Epithelial cell of prostate (primary cell): ENCODE measurements around the gene GGA3.
"Not testable (repeated sequence)": the region's sequence is repeated elsewhere in the genome, so short reads cannot be mapped to it uniquely, and the experiment has no call there.

Experiments used
- DNase-seq: peaks from one replicate; pipeline ENCODE4 v3.0.0-alpha.2; 2011; ENCODE audit warnings: low read depth, low spot score
- H3K27ac ChIP-seq: fragments of 450-650 bp; 2 replicates; pipeline ENCODE4 v1.5.1; 2017; ENCODE audit warnings: mild to moderate bottlenecking

Gene GGA3

DNA sequence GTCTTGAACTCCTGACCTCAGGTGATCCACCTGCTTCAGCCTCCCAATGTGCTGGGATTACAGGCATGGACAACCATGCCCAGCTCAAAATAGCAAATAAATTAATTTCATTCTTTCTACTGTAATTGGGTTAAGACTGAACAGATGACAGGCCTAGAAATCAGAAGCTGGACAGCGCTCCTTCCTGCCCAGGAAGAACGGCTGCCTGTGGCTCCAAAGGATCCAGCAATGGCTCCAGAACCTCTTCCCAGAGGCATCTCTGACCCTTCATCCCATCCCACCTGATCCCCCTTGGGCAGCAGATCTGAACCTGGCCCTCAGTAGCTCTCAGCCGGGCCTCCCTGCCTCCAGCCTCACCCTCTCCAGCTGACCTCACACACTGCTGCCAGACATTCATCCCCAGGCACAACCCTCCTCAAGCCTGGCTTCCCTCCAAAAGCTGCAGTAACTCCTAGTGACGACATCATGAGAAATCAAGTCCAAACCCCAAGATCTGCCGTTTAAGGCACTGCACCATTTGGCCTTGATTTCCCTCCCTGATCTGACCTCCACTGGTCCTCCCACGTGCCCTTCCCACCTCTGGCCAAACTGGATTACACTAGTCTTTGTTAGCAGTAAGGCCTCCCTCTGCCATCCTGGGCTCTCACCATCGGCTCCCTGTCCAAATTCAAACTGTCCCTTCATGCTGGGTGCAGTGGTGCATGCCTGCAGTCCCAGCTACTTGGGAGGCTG is 12.7 kb upstream of the GGA3 start:
- no peak for DNase-seq
- H3K27ac ChIP-seq = peak overlapping the region; percentile 38

DNA sequence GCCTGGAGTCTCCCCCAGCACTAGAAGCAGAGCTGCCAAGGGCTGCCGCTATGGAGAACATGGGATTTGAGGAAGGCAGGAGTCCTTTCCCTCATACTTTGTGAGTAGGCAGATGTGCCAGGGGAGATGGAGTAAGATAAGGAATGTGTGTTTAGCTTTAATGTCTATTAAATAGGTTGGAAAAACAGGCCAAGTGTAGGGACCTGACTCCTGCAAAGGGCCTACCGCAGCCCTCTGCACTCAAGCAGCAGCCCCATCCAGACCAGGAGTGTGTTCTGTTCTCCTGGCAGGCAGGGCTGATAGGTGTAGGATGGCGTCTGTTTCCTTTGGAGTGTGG is 11.4 kb upstream of the GGA3 start:
- DNase-seq = no peak
- no peak overlapping the region for H3K27ac ChIP-seq

DNA sequence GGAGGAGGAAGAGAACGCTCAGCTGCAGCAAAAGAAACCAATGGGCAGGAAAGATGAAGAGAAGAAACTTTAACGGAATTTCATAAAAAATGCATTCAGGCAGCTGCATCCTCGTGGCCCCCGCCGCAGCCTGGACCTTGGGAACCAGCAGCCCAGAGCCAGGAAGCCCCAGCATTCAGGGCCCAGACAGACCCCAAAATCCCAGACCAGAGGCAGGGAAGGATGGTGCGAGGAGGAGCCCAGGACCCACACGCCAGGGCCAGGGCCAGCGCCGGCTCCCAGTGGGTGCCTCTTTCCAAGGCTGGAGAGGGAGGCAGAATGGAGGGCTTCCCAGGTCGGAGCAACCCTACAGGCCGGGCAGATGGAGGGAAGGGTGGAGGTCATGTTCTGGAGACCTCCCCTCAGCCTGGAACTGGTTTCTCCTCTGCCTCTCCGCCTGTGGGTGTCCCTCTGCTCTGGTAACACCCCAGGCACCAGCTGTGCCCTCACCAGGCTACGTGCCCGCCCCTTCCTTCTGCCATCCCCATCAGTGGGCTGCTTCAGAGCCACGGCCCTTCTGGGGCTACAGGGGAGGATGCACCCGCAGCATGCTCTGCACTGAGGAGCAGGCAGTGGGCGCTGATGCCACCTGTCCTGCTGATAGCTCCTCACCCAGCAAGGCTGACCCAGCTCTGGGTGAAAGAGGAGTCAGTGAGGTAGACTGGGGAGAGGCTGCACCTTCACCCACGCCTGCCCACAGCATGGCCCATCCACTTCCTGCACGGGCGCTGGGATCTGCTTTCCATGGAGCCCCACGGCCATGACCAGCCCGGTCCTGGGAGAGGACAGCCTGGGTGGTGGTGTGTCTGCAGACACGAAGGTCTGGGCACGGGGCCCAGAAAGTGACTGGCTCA is 10.8 kb upstream of the GGA3 start:
- H3K27ac ChIP-seq = no peak overlapping the region
- DNase-seq = no peak

DNA sequence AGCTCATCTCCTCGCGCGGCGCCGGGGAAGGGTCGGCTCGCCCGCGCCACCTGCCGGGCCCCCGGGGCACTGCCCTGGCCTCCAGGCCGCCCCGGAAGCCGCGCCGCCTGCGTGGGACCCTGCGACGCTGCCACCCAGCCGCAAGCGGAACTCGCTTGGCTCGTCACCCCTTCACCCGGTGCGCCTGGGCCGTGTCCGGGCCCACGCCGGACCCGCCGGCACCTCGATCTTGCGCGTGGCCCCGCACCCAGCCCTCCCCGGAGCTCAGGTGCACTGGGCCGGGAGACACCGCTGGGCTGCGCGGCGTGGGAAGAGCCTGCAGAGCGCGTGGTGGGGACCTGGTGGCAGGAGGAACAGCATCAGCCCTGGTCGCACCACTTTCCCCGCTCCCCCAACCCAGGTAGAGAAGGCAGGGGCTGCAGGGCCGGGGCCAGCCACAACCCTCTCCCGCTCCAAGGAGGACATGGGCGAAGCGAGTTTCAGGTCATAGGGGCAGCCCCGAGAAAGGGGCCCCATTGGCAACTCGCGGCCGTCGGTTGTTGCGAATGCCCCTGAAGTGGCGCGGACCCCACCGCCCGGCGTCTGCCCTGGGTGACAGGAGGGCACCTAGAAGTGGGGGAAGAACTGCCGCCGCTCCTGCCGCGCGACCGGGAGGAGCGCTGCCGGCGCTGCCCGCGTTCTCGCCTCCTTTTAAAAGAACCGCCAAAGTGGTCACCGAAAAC is 10.0 kb upstream of the GGA3 start:
- peak overlapping the region; percentile 79 for H3K27ac ChIP-seq
- no peak for DNase-seq

DNA sequence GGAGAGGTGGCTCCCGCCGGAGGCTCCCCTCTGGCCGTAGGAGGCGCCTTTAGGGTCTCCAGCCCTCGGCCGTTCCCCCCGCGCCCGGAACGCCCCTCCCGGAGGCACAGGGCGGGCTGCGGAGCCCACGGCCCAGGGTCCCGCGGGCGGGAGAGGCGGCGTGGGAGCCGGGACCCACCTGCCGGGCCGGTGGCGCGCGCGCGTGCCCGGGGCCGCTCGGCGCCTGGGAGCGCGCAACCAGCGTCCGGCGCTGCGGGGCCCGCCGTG is 9.5 kb upstream of the GGA3 start, which contains the start of gene MIF4GD:
MIF4GD (minus strand) TSS at position 266 of the 267 bp plus-strand sequence. CDS start 1,036 bp downstream, outside the sequence.
- H3K27ac ChIP-seq = peak within 1 kb of the TSS; percentile 79
- no peak for DNase-seq

DNA sequence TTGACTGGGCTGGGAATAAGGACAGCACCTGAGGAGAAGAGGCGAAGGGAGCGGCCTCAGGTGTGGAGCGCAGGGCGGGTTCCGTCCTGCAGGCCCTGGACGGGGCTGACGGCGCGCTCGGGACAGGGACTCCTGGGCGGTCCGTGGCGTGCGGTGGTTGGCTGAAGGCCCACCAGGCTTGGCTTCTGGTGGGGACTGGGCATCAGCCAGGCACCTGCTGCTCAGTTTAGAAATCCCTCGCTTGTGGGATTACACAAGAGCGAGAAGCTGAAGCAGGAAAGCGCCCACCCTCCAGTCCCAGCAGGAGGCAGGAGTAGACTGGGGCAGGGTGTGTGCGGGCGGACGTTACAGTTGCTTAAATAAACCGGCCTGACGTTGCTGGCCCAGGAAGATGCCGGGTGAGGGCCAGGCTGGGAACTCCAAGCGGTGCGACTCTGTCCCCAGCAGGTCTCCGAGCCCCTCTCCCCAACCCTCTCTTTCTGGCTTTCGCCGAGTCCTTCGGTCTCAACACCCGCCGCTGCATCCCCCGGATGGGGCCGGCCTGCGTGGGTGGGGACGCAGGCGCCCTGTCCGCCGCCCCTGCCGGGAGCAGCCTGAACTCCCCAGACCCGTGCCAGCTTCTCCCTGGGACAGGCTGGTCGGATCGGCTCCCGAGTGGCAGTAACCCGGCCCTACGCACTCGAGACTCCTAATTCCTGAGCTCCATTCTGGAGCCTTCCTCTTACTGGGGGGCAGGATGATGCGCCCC is 9.0 kb upstream of the GGA3 start:
- DNase-seq = no peak
- H3K27ac ChIP-seq = peak overlapping the region; percentile 79

DNA sequence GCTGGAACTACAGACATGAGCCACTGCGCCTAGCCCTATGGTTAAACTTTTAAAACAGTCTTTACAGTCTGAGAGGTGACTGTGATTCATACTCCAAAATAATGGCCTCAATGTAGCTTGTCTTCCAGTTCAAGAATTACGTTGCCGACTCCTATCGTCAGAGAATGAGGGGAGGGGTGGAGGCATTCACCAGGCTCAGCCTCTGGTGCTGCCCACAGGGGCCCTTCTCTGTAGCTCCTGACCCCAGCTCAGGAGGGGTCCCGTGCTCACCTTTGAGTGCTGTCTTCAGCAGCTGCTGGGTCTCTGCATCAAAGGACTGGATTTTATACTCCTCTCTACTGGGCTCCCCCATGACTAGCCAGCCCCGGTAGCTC is 8.4 kb upstream of the GGA3 start:
- H3K27ac ChIP-seq = peak overlapping the region; percentile 79
- no peak for DNase-seq

DNA sequence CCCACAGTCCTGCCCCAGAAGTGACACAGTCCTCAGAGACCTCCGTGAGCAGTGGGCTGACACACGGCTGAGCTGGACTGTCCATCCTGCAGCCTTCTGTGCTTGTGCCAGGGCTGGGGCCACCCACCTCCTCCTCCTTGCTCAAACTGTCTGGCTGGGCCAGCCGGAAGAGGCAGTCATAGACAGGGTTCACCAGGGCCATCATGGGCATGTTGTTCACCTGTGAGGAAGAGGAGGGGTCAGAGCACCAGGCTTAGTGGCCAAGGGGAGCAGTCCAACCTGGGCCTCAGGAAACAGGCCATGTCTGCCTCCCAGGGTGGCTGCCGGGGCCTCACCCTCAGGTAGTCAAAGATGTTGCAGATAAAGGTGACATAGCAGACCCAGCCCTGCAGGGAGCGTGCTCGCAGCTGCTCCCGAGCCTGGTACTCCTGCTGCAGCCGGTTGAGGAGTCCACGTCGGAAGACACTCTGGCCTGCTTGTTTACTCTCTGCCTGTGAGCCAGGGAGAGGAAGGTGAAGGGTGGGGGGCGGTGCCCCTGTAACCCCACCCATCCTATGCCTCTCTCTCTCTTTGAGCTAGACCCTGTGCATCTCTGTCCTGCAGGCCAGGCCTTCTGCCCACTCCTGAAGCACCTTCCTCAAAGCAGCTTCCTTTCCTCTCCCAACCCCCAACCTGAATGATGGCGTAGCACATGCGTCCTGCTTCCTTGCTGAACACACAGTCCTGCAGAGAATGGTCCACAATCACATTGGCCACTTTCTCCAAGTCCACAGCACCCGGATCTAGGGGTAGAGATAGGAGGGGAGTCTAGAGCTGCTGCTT is 6.2 kb upstream of the GGA3 start:
- no peak for DNase-seq
- no peak overlapping the region for H3K27ac ChIP-seq

DNA sequence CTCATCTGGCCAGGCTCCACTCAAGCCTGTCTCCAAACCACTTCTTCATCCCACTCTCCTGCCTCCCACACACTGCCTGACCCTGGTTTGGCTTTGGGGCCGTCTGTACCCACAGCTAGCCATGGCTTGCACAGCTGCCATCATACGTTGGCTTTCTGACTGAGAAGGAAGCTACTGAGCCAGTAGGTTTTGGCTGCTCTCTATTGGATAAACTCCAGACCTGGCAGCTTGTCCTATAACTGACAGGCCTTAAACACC is 5.7 kb upstream of the GGA3 start:
- no peak overlapping the region for H3K27ac ChIP-seq
- no peak for DNase-seq

DNA sequence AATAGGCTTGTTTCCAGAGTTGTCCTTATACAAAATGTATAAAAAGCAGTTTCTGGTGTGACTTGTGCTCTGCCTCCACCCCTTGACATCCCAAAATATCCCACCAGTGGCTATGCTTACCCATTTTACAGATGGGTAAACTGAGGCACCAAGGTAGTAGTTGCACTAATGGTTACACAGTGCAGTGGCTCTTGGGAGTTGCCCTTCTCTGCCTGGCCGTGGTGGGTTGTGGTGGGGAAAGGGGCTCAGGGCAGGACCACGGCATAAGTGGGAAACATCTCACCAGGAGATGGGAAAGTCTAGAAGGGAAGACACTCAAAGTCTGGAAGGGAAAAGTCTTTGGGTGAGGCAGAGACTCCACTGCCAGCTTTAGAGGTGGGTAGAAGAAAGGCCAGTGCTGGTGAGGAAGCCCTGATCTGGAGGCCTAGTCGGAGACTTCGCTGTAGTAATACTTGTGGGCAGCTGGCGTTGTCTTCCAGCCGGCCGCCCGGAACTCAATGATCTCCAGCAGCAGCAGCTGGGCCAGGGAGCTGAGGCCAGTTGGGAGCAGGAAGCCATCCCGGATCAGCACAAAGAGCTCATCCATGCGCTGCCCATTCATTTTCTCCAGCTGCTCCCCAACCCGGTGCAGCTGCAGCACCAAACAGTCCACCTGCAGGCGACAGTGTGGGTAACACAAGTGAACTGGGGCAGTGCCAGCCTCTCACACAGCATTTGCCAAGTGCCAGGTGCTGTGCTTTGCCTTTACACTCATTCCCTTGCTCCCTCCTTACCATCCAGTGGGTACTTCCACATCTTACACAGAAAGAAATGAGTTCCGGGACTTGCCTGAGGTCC is 5.1 kb upstream of the GGA3 start:
- H3K27ac ChIP-seq = no peak overlapping the region

DNA sequence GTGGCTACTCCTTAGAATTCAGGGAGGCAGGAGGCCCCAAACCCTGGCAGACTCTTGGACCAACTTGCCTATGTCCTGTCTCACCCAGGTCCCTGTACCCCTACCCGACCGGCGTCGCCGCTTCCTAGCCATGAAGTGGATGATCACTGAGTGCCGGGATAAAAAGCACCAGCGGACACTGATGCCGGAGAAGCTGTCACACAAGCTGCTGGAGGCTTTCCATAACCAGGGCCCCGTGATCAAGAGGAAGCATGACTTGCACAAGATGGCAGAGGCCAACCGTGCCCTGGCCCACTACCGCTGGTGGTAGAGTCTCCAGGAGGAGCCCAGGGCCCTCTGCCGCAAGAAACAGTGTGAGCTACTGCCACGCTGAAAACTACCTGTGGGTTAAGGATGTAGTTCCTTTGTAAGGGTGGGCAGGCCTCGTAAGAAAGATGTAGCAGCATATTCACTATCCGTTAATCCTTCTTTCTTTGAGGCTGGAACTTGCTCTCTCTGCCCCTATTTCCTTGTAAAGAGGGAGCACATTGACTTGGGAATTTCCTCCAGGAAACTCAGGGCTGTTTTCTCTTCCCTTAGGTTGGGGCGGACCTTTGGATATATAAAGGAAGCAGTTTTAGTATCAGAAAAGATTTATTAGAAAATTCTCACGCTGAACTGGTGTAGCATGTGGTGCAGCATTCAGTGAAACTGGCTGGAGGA is 4.4 kb upstream of the GGA3 start:
- H3K27ac ChIP-seq = no peak overlapping the region
- no peak for DNase-seq

More for the DNA sequence above, 5.1 kb upstream of the GGA3 start:
- no peak for DNase-seq

DNA sequence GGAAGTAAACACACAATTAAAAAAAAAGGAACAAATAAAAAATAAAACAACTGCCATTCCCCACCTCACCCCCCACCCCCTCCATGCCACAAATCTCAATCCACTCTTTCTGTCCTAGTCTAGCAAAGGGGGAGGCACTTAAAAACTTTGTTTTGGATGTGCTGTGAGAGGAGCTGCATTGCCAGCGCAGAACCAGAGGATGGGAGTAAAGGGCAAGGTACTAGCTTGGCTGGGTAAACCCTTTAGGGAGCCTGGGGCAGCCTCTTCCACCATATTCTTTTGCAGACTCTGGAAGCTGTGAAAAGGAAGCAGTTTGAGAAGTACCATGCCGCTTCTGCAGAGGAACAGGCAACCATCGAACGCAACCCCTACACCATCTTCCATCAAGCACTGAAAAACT is 1.6 kb upstream of the GGA3 start:
- H3K27ac ChIP-seq = no peak overlapping the region
- no peak for DNase-seq

DNA sequence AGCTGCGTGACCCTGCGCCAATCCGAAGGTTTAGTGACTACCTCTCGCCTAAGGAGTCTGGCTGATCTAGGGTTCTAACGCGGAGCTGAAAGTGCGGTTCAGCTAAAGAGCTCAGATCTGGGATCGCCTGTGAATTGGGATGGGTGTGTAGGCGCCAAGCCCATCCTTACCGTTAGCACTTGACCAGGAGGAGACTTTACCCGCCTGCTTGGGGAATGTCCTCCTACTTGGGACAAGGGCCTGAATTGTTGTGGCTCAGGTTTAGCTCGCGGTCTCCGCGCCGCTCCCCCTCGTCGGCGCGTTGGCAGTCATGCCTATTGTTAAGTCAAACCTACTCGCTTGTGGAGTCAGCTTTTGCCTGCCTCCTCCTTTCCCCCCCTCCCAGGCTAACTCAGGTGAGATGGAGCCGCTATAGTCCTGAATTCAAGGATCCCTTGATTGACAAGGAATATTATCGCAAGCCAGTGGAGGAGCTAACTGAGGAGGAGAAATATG is 753 bp upstream of the GGA3 start:
- DNase-seq = no peak

DNA sequence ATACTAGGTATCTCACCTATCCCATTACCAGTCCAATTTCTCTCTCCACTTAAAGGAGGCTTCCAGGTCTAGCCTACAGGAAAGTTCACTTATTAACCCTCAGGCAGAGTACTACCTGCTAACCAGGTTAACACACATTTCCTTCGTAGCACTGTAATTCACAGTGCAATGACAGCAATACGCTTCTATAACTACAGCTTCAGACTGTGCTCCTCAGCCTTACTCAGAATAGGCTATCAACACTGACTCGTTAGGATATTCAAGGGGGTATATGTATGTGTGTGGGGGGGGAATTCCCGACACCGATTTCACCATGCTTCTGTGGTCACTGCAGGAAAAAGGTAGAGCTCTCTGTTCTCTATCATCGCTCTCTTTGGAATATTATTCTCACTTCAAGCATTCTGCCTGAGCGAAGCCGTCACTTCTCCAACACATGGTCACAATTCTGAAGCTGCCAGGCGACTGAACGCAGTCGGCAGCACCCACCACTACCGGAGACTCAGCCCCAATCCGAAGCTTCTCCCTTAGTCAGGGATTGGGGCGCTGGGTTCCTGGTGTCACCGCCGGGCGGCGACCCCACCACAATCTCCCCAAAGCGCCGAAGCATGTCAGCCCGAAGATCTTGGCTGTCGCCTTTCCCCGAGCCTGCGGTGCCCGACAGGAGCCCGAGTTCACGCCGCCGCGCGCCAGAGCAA is 618 bp downstream of the GGA3 start:
- H3K27ac ChIP-seq = peak overlapping the region; percentile 89
- DNase-seq = no peak

More for the DNA sequence above, 753 bp upstream of the GGA3 start:
- H3K27ac ChIP-seq = peak overlapping the region; percentile 89

DNA sequence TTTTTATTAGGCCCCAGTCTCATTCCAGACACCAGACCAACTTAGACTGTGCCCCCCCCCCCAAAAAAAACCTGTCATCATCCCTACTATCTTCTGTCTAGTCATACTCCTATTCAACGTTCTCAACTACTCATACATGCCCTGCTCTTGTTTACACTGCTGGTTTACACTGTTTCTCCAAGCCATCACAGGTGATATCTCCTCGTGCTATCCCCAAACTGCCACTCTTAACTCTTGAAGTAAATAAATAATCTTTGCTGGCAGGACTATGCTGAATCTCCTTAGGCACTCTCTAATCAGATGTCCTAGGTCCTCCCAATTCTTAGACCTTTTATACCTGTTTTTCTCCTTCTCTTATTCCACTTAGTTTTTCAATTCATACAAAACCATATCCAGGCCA is 4.2 kb downstream of the GGA3 start:
- DNase-seq = not testable (repeated sequence)

DNA sequence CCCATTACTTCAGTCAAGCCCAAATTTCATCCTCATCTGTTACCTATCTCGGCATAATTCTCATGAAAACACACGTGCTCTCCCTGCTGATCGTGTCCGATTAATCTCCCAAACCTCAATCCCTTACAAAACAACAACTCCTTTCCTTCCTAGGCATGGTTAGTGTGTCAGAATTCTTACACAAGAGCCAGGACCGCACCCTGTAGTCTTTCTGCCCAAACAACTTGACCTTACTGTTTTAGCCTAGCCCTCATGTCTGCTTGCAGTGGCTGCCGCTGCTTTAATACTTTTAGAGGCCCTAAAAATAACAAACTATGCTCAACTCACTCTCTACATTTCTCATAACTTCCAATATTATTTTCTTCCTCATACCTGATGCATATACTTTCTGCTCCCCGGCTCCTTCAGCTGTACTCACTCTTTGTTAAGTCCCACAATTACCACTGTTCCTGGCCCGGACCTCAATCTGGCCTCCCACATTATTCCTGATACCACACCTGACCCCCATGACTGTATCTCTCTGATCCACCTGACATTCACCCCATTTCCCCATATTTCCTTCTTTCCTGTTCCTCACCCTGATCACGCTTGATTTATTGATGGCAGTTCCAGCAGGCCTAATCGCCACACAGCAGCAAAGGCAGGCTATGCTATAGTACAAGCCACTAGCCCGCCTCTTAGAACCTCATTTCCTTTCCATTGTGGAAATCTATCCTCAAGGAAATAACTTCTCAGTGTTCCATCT is 5.3 kb downstream of the GGA3 start:
- not testable (repeated sequence) for H3K27ac ChIP-seq, DNase-seq

More for the DNA sequence above, 4.2 kb downstream of the GGA3 start:
- not testable (repeated sequence) for H3K27ac ChIP-seq
